HepG2 (cell line): ENCODE results near the gene CALHM5. TPM values are rescaled to one million over a fixed set of nuclear protein-coding genes. Genes with fewer than 3 reads are reported as not detected.

ENCODE experiments used
- BRF2 ChIP-seq: sonication (generic); formaldehyde crosslinking; IDR thresholded peaks from 2 replicates; pipeline ENCODE4 v1.8.1; 2022; ENCODE audit warnings: mild to moderate bottlenecking, missing genetic modification reagents
- CHCHD3 ChIP-seq: sonication (generic); formaldehyde crosslinking; IDR thresholded peaks from 2 replicates; pipeline ENCODE4 v1.8.0; 2022; ENCODE audit warnings: mild to moderate bottlenecking, missing genetic modification reagents, moderate library complexity
- ETV5 ChIP-seq: IDR thresholded peaks from 2 replicates; pipeline ENCODE4 v1.6.1; 2018; ENCODE audit warnings: missing biosample characterization, missing genetic modification reagents, inconsistent platforms, borderline replicate concordance
- FOXA1 ChIP-seq, 2 experiments: fragments of 450-650 bp in 1 of 2; sonication (generic) in 1 of 2; formaldehyde crosslinking in 1 of 2; IDR thresholded peaks; 2 replicates each; pipeline versions ENCODE4 v1.4.0 to v1.6.1; 2016 to 2020; ENCODE audit warnings: missing genetic modification reagents in 1 of 2
- FOXK2 ChIP-seq: fragments of 450-650 bp; IDR thresholded peaks from 2 replicates; pipeline ENCODE4 v1.6.1; 2016
- GATAD2A ChIP-seq: IDR thresholded peaks from 2 replicates; pipeline ENCODE4 v1.6.1; 2016
- MEF2D ChIP-seq: sonication (generic); formaldehyde crosslinking; IDR thresholded peaks from 2 replicates; pipeline ENCODE4 v1.5.1; 2020; ENCODE audit warnings: mild to moderate bottlenecking, missing genetic modification reagents
- NFYC ChIP-seq: IDR thresholded peaks from 2 replicates; pipeline ENCODE4 v1.6.1; 2016; ENCODE audit warnings: missing genetic modification reagents, missing compliant biosample characterization
- RAD21 ChIP-seq: fragments of 450-650 bp; formaldehyde crosslinking; IDR thresholded peaks from 2 replicates; pipeline ENCODE4 v1.5.0; 2020; ENCODE audit warnings: mild to moderate bottlenecking
- RBM39 ChIP-seq: fragments of 200-400 bp; formaldehyde crosslinking; IDR thresholded peaks from one replicate; pipeline ENCODE4 v1.6.1; 2018; ENCODE audit warnings: antibody characterized with exemption, mild to moderate bottlenecking, low read depth, low read length; ENCODE audit not compliant: poor library complexity, severe bottlenecking
- RFX1 ChIP-seq: fragments of 450-650 bp; IDR thresholded peaks from 2 replicates; pipeline ENCODE4 v1.6.1; 2017
- SKIL ChIP-seq: sonication (generic); formaldehyde crosslinking; IDR thresholded peaks from 2 replicates; pipeline ENCODE4 v1.8.0; 2022; ENCODE audit warnings: missing genetic modification reagents, mild to moderate bottlenecking, moderate library complexity, borderline replicate concordance
- SP5 ChIP-seq: IDR thresholded peaks from 2 replicates; pipeline ENCODE4 v1.6.1; 2016; ENCODE audit warnings: low read depth, borderline replicate concordance
- SYNCRIP ChIP-seq: fragments of 200-400 bp; formaldehyde crosslinking; IDR thresholded peaks from 2 replicates; pipeline ENCODE4 v1.6.1; 2018; ENCODE audit warnings: mild to moderate bottlenecking, low read depth, low read length; ENCODE audit not compliant: insufficient read depth
- TARDBP ChIP-seq: sonication (generic); formaldehyde crosslinking; IDR thresholded peaks from 2 replicates; pipeline ENCODE4 v1.8.0; 2022; ENCODE audit warnings: mild to moderate bottlenecking, missing genetic modification reagents
- ZNF234 ChIP-seq: sonication (generic); formaldehyde crosslinking; conservative IDR thresholded peaks from 2 replicates; pipeline ENCODE4 v1.5.1; 2020; ENCODE audit warnings: mild to moderate bottlenecking, missing genetic modification reagents
- ZNF292 ChIP-seq: sonication (generic); formaldehyde crosslinking; IDR thresholded peaks from 2 replicates; pipeline ENCODE4 v1.8.1; 2022; ENCODE audit warnings: mild to moderate bottlenecking, low read depth, missing genetic modification reagents, borderline replicate concordance
- ZNF430 ChIP-seq: sonication (generic); formaldehyde crosslinking; IDR thresholded peaks from 2 replicates; pipeline ENCODE4 v1.9.0; 2021; ENCODE audit warnings: mild to moderate bottlenecking, missing genetic modification reagents
- ZNF501 ChIP-seq: sonication (generic); formaldehyde crosslinking; IDR thresholded peaks from 2 replicates; pipeline ENCODE4 v1.5.1; 2020; ENCODE audit warnings: mild to moderate bottlenecking, moderate library complexity, missing genetic modification reagents
- ZNF597 ChIP-seq: sonication (generic); formaldehyde crosslinking; IDR thresholded peaks from 2 replicates; pipeline ENCODE4 v1.5.0; 2020; ENCODE audit warnings: missing genetic modification reagents
- ZNF615 ChIP-seq: sonication (generic); formaldehyde crosslinking; IDR thresholded peaks from 2 replicates; pipeline ENCODE4 v1.5.0; 2020; ENCODE audit warnings: mild to moderate bottlenecking, missing genetic modification reagents, borderline replicate concordance
- ZNF780A ChIP-seq: sonication (generic); formaldehyde crosslinking; IDR thresholded peaks from 2 replicates; pipeline ENCODE4 v1.8.0; 2022; ENCODE audit warnings: mild to moderate bottlenecking, missing genetic modification reagents, moderate library complexity
- polyA plus RNA-seq, 8 experiments: library from polyadenylated mRNA; depleted of rRNA in 3 of 8; stranded (reverse) in 7 of 8; unstranded in 1 of 8; fragments of >200 nt; fragmentation: Illumina TruSeq in 4 of 8; extraction: Trizol in 4 of 8; gene quantifications; 2 replicates each; pipeline versions ENCODE4 v1.2.1 to v1.2.3, GENCODE V29; 2011 to 2016; ENCODE audit warnings: low read depth in 4 of 8, missing spikeins in 1 of 8, mixed read lengths in 1 of 8; ENCODE audit not compliant: insufficient read depth in 1 of 8
- total RNA-seq, 5 experiments: library from RNA; depleted of rRNA; stranded (reverse); fragments of >200 nt; fragmentation: Illumina TruSeq; extraction: Trizol; gene quantifications; 2 replicates each; pipeline ENCODE4 v1.2.3, GENCODE V29; 2016; ENCODE audit warnings: low read depth in 1 of 5
- TF ChIP-seq, protein P1 (sequence below): sonication (generic); formaldehyde crosslinking; conservative IDR thresholded peaks from 2 replicates; pipeline ENCODE4 v1.8.0; 2022; ENCODE audit warnings: missing genetic modification reagents
- TF ChIP-seq, protein P2 (sequence below): sonication (generic); formaldehyde crosslinking; IDR thresholded peaks from 2 replicates; pipeline ENCODE4 v1.5.1; 2020; ENCODE audit warnings: missing genetic modification reagents, mild to moderate bottlenecking, borderline replicate concordance

CALHM5 gene
- total and polyA plus RNA-seq, 2 of the 13 experiments (the other 11 are each of a cell fraction or from before 2014, with no cell fraction given), result not detected

GRCh38 chr6:116550796-116551195 lies 39.4 kb downstream of the CALHM5 start (continued):
- TF ChIP-seq ZNF597 (CRISPR knock-in tag), result no peak
- TF ChIP-seq ZNF292, result peak; percentile 69; the same call in 1 of the 2 replicates
- peak; percentile 50 for TF ChIP-seq NFYC (CRISPR knock-in tag)
- TF ChIP-seq GATAD2A (CRISPR knock-in tag), result peak; percentile 79
- TF ChIP-seq SKIL, result 0 out of 2 replicates have a peak, but pooled peaks have one; percentile 41
- TF ChIP-seq RBM39, result no peak
- TF ChIP-seq SP5 (CRISPR knock-in tag), result peak; percentile 50; the same call in 1 of the 2 replicates
- TF ChIP-seq ZNF780A (CRISPR knock-in tag), result no peak
- TF ChIP-seq ZNF234, result no peak
- 0 out of 2 replicates have a peak, but pooled peaks have one; percentile 19 for TF ChIP-seq MEF2D (CRISPR knock-in tag)
- peak; percentile 64; the same call in 1 of the 2 replicates for TF ChIP-seq TARDBP
- TF ChIP-seq, protein P1, sequence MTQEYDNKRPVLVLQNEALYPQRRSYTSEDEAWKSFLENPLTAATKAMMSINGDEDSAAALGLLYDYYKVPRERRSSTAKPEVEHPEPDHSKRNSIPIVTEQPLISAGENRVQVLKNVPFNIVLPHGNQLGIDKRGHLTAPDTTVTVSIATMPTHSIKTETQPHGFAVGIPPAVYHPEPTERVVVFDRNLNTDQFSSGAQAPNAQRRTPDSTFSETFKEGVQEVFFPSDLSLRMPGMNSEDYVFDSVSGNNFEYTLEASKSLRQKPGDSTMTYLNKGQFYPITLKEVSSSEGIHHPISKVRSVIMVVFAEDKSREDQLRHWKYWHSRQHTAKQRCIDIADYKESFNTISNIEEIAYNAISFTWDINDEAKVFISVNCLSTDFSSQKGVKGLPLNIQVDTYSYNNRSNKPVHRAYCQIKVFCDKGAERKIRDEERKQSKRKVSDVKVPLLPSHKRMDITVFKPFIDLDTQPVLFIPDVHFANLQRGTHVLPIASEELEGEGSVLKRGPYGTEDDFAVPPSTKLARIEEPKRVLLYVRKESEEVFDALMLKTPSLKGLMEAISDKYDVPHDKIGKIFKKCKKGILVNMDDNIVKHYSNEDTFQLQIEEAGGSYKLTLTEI (CRISPR knock-in tag), result no peak
- TF ChIP-seq SYNCRIP, result no peak
- TF ChIP-seq RAD21, result no peak
- no peak for TF ChIP-seq FOXK2
- no peak for TF ChIP-seq RFX1
- TF ChIP-seq ZNF501 (CRISPR knock-in tag), result no peak
- no peak for TF ChIP-seq BRF2 (CRISPR knock-in tag)
- TF ChIP-seq ZNF430 (CRISPR knock-in tag), result 0 out of 2 replicates have a peak, but pooled peaks have one; percentile 17
- TF ChIP-seq ZNF615 (CRISPR knock-in tag), result no peak
- TF ChIP-seq CHCHD3 (CRISPR knock-in tag), result no peak
- TF ChIP-seq, protein P2, sequence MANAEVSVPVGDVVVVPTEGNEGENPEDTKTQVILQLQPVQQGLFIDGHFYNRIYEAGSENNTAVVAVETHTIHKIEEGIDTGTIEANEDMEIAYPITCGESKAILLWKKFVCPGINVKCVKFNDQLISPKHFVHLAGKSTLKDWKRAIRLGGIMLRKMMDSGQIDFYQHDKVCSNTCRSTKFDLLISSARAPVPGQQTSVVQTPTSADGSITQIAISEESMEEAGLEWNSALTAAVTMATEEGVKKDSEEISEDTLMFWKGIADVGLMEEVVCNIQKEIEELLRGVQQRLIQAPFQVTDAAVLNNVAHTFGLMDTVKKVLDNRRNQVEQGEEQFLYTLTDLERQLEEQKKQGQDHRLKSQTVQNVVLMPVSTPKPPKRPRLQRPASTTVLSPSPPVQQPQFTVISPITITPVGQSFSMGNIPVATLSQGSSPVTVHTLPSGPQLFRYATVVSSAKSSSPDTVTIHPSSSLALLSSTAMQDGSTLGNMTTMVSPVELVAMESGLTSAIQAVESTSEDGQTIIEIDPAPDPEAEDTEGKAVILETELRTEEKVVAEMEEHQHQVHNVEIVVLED (CRISPR knock-in tag), result peak; percentile 31; the same call in 1 of the 2 replicates
- TF ChIP-seq FOXA1 (IDR thresholded peaks at IDR 0.05), result 0 out of 2 replicates have a peak, but pooled peaks have one; percentile 23
- peak; percentile 78 for TF ChIP-seq FOXA1 (CRISPR knock-in tag; IDR thresholded peaks at IDR 0.05)
- peak; percentile 45; the same call in 1 of the 2 replicates for TF ChIP-seq ETV5 (CRISPR knock-in tag)
